GM21447 (cell line): ENCODE measurements around the gene C5orf63.
"Not testable (repeated sequence)": the region's sequence is repeated elsewhere in the genome, so short reads cannot be mapped to it uniquely, and the experiment has no call there.

Source experiments
- ATAC-seq: cut with Tn5 transposase; IDR thresholded peaks from one replicate; pipeline ENCODE4 v1.9.1; 2021; ENCODE audit not compliant: unreplicated experiment

The C5orf63 gene

DNA sequence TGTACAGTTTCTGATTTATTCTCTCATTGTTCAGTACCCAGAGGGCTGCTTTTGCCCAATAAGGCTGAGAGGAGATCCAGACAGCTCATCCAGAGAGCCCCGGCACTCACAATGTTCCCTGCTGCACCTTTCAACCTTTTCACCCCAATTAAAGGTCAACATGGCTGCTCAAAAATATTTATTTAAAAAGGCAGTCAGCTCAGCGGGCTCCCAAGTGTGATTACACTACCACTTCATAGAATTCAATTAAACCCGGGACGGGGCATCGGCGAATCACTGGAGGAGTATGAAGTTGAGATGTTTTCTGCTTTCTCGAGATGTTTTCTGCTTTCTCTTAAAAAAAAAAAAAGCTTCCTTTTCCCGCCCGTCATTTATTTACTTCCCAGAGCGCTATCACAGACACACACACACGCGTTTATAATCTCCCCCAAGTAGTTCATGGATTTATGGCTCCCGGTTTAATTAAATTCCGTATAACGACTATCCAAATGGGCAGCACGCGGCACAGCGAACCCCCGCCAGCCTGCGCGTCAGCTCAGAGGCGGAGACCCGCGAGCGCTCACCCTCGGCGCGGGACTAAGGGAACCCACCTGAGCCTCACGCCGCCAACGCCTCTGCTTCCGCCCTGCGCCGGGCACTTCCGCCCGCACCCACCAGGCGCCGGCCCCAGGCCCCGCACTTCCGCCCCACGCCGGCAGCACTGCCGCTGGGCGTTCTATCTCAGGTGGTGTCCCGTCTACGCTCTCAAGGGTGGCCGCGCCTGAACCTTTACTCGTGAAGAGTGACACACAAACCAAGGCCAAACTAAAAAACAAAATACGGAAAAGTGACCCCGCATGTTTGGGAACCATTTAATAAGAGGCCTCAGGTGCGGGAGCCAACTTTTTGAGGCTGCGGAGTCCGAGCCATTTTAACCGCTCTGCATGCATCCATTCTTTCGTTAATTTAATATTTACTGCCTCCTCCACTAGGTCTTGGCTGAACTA, at the start of gene C5orf63:
TSS of gene C5orf63 (minus strand) at position 642 of the 986 bp plus-strand sequence. CDS start 14,507 bp downstream, outside the sequence.
- ATAC-seq: peak; percentile 97

- ATAC-seq: no peak
Observed at GRCh38 chr5:127112347-127112864, 39.1 kb upstream of the C5orf63 start.

GRCh38 chr5:127111112-127111511, 37.8 kb upstream of the C5orf63 start:
- no peak for ATAC-seq

DNA sequence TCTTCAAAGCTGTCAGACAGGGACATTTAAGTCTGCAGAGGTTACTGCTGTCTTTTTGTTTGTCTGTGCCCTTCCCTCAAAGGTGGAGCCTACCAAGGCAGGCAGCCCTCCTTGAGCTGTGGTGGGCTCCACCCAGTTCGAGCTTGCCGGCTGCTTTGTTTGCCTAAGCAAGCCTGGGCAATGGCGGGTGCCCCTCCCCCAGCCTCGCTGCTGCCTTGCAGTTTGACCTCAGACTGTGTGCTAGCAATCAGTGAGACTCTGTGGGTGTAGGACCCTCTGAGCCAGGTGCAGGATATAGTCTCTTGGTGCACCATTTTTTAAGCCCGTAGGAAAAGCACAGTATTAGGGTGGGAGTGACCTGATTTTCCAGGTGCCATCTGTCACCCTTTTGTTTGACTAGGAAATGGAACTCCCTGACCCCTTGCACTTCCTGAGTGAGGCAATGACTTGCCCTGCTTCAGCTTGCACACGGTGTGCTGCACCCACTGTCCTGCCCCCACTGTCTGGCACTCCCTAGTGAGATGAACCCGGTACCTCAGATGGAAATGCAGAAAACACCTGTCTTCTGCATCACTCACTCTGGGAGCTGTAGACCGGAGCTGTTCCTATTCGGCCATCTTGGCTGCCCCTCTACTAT, 35.4 kb upstream of the C5orf63 start:
- ATAC-seq: not testable (repeated sequence)

DNA sequence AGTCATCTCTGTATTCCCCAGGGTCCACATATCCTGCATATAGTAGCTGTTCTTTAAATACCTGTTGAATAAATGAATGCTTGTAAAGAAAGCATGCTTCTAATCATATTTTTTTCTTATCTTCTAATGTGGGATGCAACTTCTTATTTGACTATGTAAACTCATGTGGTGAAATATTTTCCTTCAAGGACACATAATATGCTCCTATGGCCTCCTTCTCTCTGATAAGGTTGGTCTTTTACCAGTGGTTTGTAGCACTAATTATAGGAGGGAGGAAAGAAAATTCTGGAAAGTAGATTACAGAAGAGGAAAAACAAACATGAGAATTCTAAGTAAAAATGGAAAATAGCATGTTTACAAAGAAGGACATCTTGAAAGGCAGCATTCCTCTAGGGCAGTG, 28.6 kb upstream of the C5orf63 start:
- ATAC-seq: no peak

DNA sequence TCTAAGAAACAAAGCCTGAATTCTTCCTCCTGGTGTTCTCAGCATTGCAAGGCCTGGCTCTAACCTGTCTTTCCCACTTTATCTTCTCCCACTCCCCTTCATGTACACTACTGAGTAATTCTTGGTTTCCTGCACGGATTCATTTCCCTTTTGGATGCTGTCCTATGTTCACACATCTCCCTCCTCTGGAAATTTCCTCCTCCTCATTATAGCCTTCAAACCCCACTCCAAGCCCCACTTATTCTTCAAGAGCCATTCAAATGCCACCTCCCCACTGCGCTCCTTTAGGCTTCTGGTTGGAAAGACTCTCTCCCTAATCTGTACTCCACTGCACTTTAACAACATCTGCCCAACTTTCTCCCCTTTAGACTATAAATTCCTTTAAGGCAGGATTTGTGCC, 28.2 kb upstream of the C5orf63 start:
- no peak for ATAC-seq

GRCh38 chr5:127098241-127098640, 24.9 kb upstream of the C5orf63 start:
- ATAC-seq: no peak

- no peak for ATAC-seq
Observed at GRCh38 chr5:127097278-127097677, 24.0 kb upstream of the C5orf63 start.

DNA sequence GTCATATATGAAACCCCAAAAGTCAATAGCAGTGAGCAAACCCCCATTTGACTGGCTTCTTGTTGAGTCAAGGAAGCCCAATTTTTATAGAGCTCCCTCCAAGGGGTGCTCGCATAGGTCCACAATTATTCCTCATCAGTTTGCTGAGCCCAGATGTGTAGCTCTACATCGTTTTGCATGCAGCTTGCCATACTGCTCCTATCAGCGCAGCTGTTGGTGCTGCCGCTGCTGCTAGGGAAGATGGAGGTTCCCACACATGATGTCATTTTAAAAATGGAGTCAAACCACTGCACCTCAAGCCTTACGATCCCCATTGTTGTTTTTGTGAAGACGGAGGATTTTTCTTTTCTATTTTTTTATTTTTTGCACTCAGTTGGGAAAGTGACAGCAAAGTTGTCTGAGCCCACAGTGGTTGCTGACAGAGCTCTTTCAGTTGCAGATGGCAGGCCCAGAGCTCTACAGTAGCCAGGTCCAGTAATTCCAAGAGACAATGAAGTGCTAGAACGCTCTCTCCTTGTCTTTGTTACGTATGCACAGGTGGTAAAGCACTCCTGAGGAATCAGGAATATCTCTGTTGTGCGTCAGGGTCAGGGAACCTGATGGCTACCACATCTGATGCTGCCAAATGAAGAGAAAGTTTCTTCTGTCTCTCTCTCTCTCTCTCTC, 23.2 kb upstream of the C5orf63 start:
- ATAC-seq: no peak

DNA sequence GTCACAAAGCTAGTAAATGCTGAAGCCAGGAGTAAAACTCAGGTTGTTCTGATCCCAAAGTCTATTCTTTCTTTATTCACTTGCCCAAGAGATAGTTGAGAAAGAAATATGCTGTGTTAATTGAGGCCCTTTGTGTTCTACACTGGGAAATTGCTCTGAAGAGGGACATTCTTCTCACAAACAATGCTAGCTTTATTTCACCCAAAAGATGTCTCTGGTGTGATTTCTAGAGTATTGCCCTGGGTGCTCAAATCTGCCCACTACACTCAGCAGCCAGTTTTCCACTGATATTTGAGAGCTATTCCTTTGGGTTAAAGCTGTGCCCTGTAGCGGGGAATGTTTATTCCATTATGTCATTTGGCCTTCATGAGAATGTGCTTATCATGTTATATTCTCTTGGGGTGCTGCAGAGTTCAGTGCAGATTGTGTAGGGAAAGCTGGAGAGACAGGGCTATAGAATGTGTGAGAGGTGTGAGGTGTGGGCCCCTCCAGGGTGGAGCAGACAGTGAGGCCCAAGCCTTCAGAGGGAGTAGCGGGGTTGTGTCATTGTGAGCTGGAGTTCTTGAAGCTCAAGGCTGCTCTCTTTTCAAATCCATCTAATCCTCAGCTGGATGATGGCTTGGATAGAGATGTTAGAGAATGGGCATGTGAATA, 21.0 kb upstream of the C5orf63 start:
- no peak for ATAC-seq

DNA sequence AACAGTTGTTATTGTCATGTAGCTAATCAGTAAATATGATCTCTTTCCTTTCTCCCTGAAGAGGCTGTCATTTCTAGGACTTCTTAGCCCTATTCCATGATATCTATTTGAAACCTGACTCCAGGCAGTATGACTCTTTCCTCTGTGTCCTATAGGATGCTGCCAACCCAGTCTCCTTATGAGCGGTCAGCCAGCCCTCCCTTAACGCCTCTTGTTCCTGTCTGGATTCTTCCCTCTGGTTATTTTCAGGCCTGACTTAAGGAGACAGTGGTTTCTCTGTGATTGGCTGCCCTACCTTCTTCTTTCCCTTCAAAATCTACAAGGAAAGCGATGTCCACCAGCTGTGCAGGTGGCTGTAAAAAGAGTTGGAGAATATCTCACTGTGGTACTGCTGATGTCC, 19.4 kb upstream of the C5orf63 start:
- no peak for ATAC-seq

DNA sequence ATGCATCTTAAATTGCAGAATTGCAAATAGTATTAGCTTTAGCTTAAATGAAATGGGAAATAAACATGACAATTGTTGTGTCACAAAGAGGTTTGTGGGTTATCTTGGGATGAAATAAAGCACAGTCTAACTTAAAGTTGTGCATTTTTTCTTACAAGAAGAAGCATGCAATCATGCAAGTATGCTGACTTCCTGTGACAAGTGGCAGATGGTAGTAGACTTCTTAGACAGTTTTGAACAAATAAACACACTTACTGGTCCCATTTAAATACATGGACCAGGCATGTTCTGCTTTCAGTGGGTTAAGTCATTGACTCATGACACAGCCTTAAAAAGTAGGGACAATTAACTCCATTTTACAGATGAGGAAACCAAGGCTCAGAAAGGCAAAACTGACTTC, 15.9 kb upstream of the C5orf63 start:
- ATAC-seq: no peak

GRCh38 chr5:127088251-127088650, 14.9 kb upstream of the C5orf63 start:
- ATAC-seq: no peak

DNA sequence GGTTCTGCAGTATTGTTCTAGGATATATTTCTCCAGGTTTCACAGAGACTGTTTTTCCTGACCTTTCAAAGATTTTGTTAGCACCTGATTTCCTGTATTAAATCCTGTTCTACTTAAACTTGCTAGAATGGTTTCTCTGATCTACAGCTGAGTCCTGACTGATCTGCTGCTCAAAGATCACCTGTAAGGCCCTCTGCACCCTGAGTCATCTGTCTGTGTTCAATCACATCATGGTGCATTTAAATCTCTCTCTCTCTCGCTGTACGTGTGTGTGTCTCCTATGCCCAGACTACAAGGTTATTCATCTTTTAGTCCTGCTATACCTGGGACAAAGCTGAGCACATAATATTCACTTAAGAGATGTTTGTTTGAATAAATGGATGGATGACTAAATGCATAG, 13.3 kb upstream of the C5orf63 start:
- no peak for ATAC-seq

DNA sequence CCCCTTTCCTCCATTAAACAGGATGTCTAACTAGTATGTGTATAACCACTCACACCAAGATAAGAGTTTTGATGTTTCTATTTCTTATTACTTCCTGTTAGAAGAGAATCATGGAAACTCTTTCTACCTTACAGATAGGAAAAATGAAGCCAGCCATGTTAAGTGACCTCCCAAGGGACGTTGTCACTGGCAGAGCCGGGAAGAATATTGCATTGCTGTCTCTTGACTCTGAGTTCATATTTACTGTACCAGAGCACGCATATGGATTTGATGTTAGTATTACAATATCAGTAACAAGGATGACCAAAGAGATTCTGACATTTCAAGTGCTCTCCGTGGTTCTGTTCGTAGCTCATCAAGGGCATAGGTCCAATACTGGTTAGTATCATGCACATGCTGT, 12.5 kb upstream of the C5orf63 start:
- no peak for ATAC-seq

DNA sequence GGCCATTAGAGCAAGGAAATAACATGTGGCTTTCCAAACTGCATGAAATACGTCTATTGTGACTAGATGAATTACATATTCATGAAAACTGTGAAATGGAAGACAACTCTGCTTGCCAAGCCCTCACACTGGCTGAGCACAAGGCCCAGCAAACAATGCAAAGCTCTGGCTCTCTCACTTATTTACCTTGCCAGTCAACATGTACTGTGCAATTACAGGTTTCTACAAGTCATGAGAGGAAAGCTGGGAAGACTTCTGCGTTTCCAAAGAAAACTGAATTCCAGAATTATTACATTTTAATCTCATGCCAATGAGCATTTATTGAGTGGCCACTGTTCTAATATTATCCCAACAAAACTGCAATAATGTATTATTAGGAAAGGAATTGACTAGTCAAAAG, 12.1 kb upstream of the C5orf63 start:
- ATAC-seq: no peak

- ATAC-seq: no peak
Observed at GRCh38 chr5:127084656-127085055, 11.4 kb upstream of the C5orf63 start.

- no peak for ATAC-seq
Observed at GRCh38 chr5:127083711-127084110, 10.4 kb upstream of the C5orf63 start.

- no peak for ATAC-seq
Observed at GRCh38 chr5:127079994-127080491, 6.7 kb upstream of the C5orf63 start.

GRCh38 chr5:127077366-127077765, 4.1 kb upstream of the C5orf63 start:
- ATAC-seq: no peak
